B cell (primary cell): ENCODE results near the gene CALD1. TPM values are rescaled to one million over a fixed set of nuclear protein-coding genes. Genes with fewer than 3 reads are reported as not detected.

Source experiments
- ATAC-seq: fragments of 200-7000 bp; cut with Tn5 transposase; one replicate; pipeline ENCODE4 v1.10.0; 2021; ENCODE audit warnings: low read depth, mild to moderate bottlenecking, moderate number of reproducible peaks, moderate library complexity
- CTCF ChIA-PET: fragments of 350-600 bp; sonication (Branson Sonifier 250); formaldehyde crosslinking; loops from one replicate; lab custom pipeline; 2021; ENCODE audit warnings: antibody characterized with exemption, inconsistent platforms; lab: Charles Lee
- POLR2A ChIA-PET: fragments of 350-600 bp; sonication (Branson Sonifier 250); formaldehyde crosslinking; loops from one replicate; lab custom pipeline; 2021; ENCODE audit warnings: antibody characterized with exemption; lab: Charles Lee
- DNase-seq: peaks from one replicate; pipeline ENCODE4 v3.0.0; 2013
- H2AFZ ChIP-seq: 2 replicates; pipeline ENCODE4 v1.6.1; 2012; ENCODE audit warnings: mild to moderate bottlenecking, low read depth, low read length; ENCODE audit not compliant: insufficient read depth, poor library complexity, severe bottlenecking
- H3K27ac ChIP-seq, 2 donors: 1 replicate in 1 of 2; 2 replicates in 1 of 2; pipeline ENCODE4 v1.5.1; 2012 to 2013; ENCODE audit warnings: low read length in 2 of 2, mild to moderate bottlenecking in 2 of 2, moderate library complexity in 1 of 2
- H3K27me3 ChIP-seq, 4 experiments: fragments of 200-600 bp in 1 of 4; sonication (generic) in 1 of 4; replicated peaks in 1 of 4; 1 replicate in 2 of 4; 2 replicates in 2 of 4; pipeline versions ENCODE4 v1.6.1 to v1.7.0; 2013 to 2016; ENCODE audit warnings: low read length in 3 of 4, mild to moderate bottlenecking in 2 of 4, mixed read lengths in 1 of 4, moderate library complexity in 1 of 4; ENCODE audit not compliant: insufficient read depth in 4 of 4, control insufficient read depth in 3 of 4; ENCODE audit errors: control extremely low read depth in 1 of 4
- H3K36me3 ChIP-seq, 2 experiments: replicated peaks in 1 of 2; 1 replicate in 1 of 2; 2 replicates in 1 of 2; pipeline versions ENCODE4 v1.6.1 to v1.7.1; 2013; ENCODE audit warnings: low read length in 1 of 2; ENCODE audit not compliant: insufficient read depth in 2 of 2, control insufficient read depth in 1 of 2; ENCODE audit errors: control extremely low read depth in 1 of 2, extremely low read depth in 1 of 2
- H3K4me1 ChIP-seq, 2 donors: fragments of 200-600 bp in 1 of 2; sonication (generic) in 1 of 2; 1 replicate in 1 of 2; 2 replicates in 1 of 2; pipeline versions ENCODE4 v1.5.1 to v1.6.1; 2013 to 2017; ENCODE audit warnings: low read length in 2 of 2; ENCODE audit not compliant: control insufficient read depth in 2 of 2, insufficient read depth in 2 of 2
- H3K4me2 ChIP-seq: replicated peaks from 2 replicates; pipeline ENCODE3; 2012; ENCODE audit warnings: mild to moderate bottlenecking, low read depth, low read length; ENCODE audit not compliant: poor library complexity, severe bottlenecking
- H3K4me3 ChIP-seq, 5 experiments: fragments of 200-600 bp in 1 of 5; sonication (generic) in 1 of 5; 1 replicate in 3 of 5; 2 replicates in 2 of 5; pipeline versions ENCODE4 v1.5.1 to v1.7.0; 2011 to 2016; ENCODE audit warnings: low read length in 4 of 5, mild to moderate bottlenecking in 4 of 5, low read depth in 2 of 5, control low read depth in 1 of 5, moderate library complexity in 1 of 5; ENCODE audit not compliant: insufficient read depth in 1 of 5; ENCODE audit errors: control extremely low read depth in 1 of 5, extremely low read depth in 1 of 5
- H3K79me2 ChIP-seq: fragments of 200-600 bp; sonication (generic); one replicate; pipeline ENCODE4 v1.6.0; 2016; ENCODE audit warnings: low read length; ENCODE audit not compliant: control insufficient read depth, insufficient read depth
- H3K9ac ChIP-seq: fragments of 200-600 bp; sonication (generic); 2 replicates; pipeline ENCODE4 v1.6.1; 2017; ENCODE audit warnings: mild to moderate bottlenecking, low read length, moderate library complexity
- H3K9me3 ChIP-seq, 3 donors: one replicate each; pipeline versions ENCODE4 v1.6.1 to v1.7.1; 2013; ENCODE audit warnings: low read length in 2 of 3; ENCODE audit not compliant: control insufficient read depth in 2 of 3, insufficient read depth in 1 of 3; ENCODE audit errors: control extremely low read depth in 1 of 3
- H4K20me1 ChIP-seq: 2 replicates; pipeline ENCODE4 v1.6.0; 2012; ENCODE audit warnings: mild to moderate bottlenecking, low read length; ENCODE audit not compliant: insufficient read depth, control insufficient read depth, poor library complexity, severe bottlenecking
- H3K27ac Mint-ChIP-seq: one replicate; pipeline ENCODE4 v1.8.0; 2021; ENCODE audit warnings: mixed read lengths
- H3K27me3 Mint-ChIP-seq: one replicate; pipeline ENCODE4 v1.8.0; 2021; ENCODE audit warnings: mixed read lengths
- H3K4me1 Mint-ChIP-seq: one replicate; pipeline ENCODE4 v1.8.0; 2021; ENCODE audit warnings: mixed read lengths
- H3K4me3 Mint-ChIP-seq: one replicate; pipeline ENCODE4 v1.8.0; 2021; ENCODE audit warnings: mixed read lengths
- H3K9me3 Mint-ChIP-seq: one replicate; pipeline ENCODE4 v1.8.0; 2022; ENCODE audit warnings: mixed read lengths; ENCODE audit not compliant: insufficient read depth
- EZH2 ChIP-seq: IDR thresholded peaks from 2 replicates; pipeline ENCODE4 v1.6.1; 2012; ENCODE audit warnings: borderline replicate concordance, low read depth, mild to moderate bottlenecking, moderate library complexity, low read length; ENCODE audit not compliant: insufficient read depth, poor library complexity, severe bottlenecking
- WGBS: methylation state at CpG from one replicate; pipeline ENCODE4 v1.1.5; 2013; ENCODE audit warnings: missing lambda C conversion rate; ENCODE audit not compliant: insufficient coverage; 5-methylcytosine and 5-hydroxymethylcytosine counted together
- intact Hi-C: fragments of 100-400 bp; cut with micrococcal nuclease; formaldehyde crosslinking; loops from one replicate; pipeline ENCODE4 v1.10.0; 2022
- polyA plus RNA-seq: library from polyadenylated mRNA; depleted of rRNA; stranded (reverse); fragments of >200 nt; gene quantifications from 2 replicates; pipeline ENCODE4 v1.2.3, GENCODE V29; 2012
- total RNA-seq, 2 donors: library from RNA; stranded (reverse); fragments of 120-200 nt in 1 of 2; gene quantifications; 1 replicate in 1 of 2; 2 replicates in 1 of 2; pipeline versions ENCODE4 v1.2.3 to v1.2.4, GENCODE V29; 2013 to 2022
- TF ChIP-seq, protein P1 (sequence below): fragments of 200-600 bp; IDR thresholded peaks from one replicate; pipeline ENCODE4 v1.8.0; 2022; ENCODE audit warnings: antibody characterized with exemption, mild to moderate bottlenecking

CALD1 gene
- total and polyA plus RNA-seq, 2 donors (not counting 1 experiment from before 2014, with no cell fraction given): 0.18 to 0.69 TPM

DNA sequence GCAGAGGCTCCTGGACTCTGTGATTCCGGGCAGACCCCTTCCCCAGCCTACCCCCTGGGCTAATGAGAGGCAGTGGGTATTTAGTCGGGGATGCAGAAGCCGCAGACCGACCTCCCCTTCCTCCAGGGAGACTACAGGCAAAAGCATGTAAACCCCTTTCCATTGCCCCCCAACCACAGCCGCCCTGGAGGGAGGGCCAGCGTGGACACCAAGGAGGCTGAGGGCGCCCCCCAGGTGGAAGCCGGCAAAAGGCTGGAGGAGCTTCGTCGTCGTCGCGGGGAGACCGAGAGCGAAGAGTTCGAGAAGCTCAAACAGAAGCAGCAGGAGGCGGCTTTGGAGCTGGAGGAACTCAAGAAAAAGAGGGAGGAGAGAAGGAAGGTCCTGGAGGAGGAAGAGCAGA, 167.9 kb downstream of the CALD1 start:
- no peak overlapping the region for H3K27ac Mint-ChIP-seq
- Histone ChIP-seq H3K4me3 (no peak overlapping the region), H4K20me1 (no peaks in the 10 kb centered on the region), H2AFZ (no peak overlapping the region), H3K9me3 (no peaks in the 10 kb centered on the region), H3K9ac (no peak overlapping the region), H3K4me1 (no peaks in the 10 kb centered on the region), H3K36me3 (no peaks in the 10 kb centered on the region), H3K79me2 (no peaks in the 10 kb centered on the region), H3K27ac (no peak overlapping the region), H3K4me2 (no peak overlapping the region), H3K27me3 (no peaks in the 10 kb centered on the region)
- no peaks in the 10 kb centered on the region for H3K9me3 Mint-ChIP-seq
- H3K27me3 Mint-ChIP-seq: peaks cover 3% of the 10 kb centered on the region
- no peaks in the 10 kb centered on the region for H3K4me1 Mint-ChIP-seq
- no peak overlapping the region for H3K4me3 Mint-ChIP-seq
- WGBS: 95% methylated on average over 11 of the region's 17 CpGs
- ATAC-seq: no peak
- DNase-seq: no peak
- POLR2A ChIA-PET: no interaction called here
- CTCF ChIA-PET: no interaction called here
- intact Hi-C loops: no loop called here
- TF ChIP-seq, protein P1, sequence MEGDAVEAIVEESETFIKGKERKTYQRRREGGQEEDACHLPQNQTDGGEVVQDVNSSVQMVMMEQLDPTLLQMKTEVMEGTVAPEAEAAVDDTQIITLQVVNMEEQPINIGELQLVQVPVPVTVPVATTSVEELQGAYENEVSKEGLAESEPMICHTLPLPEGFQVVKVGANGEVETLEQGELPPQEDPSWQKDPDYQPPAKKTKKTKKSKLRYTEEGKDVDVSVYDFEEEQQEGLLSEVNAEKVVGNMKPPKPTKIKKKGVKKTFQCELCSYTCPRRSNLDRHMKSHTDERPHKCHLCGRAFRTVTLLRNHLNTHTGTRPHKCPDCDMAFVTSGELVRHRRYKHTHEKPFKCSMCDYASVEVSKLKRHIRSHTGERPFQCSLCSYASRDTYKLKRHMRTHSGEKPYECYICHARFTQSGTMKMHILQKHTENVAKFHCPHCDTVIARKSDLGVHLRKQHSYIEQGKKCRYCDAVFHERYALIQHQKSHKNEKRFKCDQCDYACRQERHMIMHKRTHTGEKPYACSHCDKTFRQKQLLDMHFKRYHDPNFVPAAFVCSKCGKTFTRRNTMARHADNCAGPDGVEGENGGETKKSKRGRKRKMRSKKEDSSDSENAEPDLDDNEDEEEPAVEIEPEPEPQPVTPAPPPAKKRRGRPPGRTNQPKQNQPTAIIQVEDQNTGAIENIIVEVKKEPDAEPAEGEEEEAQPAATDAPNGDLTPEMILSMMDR: no peak
- no peak for TF ChIP-seq EZH2

DNA sequence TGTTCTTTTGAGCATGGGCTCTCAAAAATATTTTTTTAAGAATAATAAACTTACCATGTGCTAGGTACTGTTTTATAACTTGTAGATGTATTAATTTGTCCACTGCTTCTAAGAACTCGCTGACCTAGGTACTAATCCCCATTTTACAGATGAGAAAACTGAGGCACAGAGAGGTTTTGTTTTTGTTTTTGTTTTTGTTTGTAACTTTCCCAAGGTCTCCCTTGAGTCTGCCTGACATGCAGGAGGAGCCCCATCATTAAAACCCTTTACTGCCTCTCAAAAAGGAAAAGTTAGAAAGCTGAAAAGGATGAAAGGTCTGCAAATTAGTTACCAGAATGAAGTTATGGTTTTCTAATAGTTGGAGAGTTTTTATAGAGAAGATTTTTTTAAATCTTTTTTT, 168.4 kb downstream of the CALD1 start:
- H3K27ac Mint-ChIP-seq: no peak overlapping the region
- CTCF ChIA-PET: interaction anchor here (8.2 kb wide), 1 partner anchor 315 kb away, joined by 106 read pairs; no protein-coding TSS in a partner anchor
- ATAC-seq: no peak

More for the DNA sequence above, 168.4 kb downstream of the CALD1 start:
- Histone ChIP-seq H3K36me3 (no peaks in the 10 kb centered on the region), H3K9me3 (no peaks in the 10 kb centered on the region), H3K79me2 (no peaks in the 10 kb centered on the region), H3K27ac (no peak overlapping the region), H3K4me1 (no peaks in the 10 kb centered on the region), H4K20me1 (no peaks in the 10 kb centered on the region), H3K4me2 (no peak overlapping the region), H3K9ac (no peak overlapping the region), H2AFZ (no peak overlapping the region), H3K27me3 (no peaks in the 10 kb centered on the region), H3K4me3 (no peak overlapping the region)
- no peaks in the 10 kb centered on the region for H3K9me3 Mint-ChIP-seq
- H3K4me3 Mint-ChIP-seq: no peak overlapping the region
- DNase-seq: no peak
- POLR2A ChIA-PET: no interaction called here
- TF ChIP-seq, protein P1: no peak
- TF ChIP-seq EZH2: no peak
- peaks cover 3% of the 10 kb centered on the region for H3K27me3 Mint-ChIP-seq
- H3K4me1 Mint-ChIP-seq: no peaks in the 10 kb centered on the region
- intact Hi-C loops: no loop called here
- WGBS: no CpG with 5 or more reads among the region's 1 CpG
